HG03469 (cell line): Measurements from ENCODE around the gene ALOXE3.
A peak's percentile ranks its signal among the peaks of the same experiment; 100 is the strongest.

ENCODE experiments used
- ATAC-seq: cut with Tn5 transposase; IDR thresholded peaks from one replicate; pipeline ENCODE4 v1.9.1; 2021; ENCODE audit warnings: mild to moderate bottlenecking, moderate library complexity, moderate number of reproducible peaks; ENCODE audit not compliant: unreplicated experiment

ALOXE3 gene

DNA sequence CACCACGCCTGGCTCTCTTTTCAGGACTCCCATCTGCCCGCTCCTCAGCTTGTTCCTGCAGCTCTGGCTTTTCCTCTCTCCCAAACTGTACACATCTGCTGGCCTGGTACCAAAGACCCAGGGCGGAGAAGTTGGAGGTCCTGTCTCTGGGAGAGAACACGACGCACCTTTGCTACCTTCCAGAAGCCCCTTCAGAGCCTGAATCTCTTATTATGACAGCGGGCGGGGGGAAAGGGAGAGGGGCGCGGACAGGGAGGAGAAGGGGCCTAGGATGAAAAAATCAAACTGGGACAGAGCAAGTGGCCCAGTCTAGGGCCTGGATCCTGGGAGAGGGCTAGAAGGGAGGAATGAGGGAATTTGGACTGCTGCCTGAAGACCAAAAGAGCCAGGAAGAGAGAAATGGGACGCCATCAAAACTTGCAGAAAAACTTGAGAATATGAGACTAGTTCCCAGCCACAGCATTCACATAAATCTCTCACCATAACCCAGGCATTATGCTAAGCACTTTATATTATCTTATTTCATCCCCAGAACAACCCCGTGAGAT is 36.4 kb upstream of the ALOXE3 start:
- no peak for ATAC-seq

DNA sequence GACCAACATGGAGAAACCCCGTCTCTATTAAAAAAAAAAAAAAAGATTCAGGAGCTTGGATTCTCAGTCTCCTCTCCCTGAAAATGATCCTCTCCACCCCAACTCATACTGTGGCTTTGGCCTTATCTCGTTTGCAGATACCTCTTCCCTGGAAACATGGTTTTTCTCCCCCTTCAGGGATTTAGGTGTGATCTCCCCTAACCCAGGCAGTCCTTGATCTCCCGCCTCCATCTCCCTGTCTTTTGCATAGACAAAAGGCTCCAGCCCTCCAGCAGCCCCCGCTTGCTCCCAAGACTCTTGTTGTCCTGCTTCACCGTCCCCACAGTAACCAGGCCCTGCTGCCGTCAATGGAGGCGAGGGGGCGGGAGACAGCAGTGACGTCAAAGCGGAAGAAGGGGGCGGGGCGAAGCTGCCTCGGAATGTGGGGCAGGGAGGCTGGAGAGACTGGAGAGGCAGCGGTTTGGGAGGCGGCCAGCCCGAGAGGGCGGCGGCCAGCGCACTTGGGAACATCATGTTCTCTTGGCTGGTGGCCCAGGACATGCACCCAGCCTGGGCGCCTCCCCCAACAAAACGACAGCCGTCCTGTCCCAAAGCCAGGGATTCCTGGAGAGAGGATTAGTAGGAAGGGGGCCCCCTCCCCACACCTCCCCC is 35.8 kb upstream of the ALOXE3 start:
- no peak for ATAC-seq

DNA sequence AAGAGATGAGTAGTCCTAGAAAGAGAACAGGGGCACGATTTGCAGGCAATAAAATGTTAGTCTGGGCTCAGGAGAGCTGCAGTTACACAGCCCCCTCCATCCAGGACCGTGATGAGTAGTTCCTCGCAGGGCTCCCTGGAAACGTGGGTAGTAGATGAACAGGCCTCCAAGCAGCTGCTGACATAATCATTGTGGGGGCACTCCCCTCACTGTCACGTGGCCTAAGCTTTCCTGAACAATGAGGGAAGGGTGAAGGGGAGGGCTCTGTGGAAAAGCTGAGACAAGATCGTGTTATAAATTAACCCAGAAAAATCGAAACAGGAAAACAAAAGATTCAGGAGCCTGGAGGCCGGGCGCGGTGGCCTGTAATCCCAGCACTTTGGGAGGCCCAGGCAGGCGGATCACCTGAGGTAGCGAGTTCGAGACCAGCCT is 35.2 kb upstream of the ALOXE3 start:
- no peak for ATAC-seq

DNA sequence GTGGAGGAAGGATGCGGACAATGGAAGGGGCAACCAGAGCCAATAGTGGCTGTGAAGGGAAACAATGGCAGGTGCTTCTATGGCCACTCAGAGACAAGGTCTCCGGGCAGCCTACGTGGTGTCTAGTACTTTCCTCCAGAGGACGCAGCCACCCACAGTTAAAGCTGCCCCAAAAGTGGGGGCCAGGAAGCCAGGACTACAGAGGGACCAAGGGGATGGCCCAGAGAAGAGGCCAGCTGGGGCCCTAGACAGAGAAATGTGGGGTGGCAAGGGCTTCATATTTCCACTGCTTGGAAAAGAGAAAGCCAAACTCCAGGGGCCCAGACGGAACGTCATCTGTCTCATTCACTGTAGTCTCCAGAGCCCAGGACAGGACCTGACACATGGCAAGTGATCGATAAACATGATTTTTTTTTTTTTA is 34.7 kb upstream of the ALOXE3 start:
- ATAC-seq, result no peak

DNA sequence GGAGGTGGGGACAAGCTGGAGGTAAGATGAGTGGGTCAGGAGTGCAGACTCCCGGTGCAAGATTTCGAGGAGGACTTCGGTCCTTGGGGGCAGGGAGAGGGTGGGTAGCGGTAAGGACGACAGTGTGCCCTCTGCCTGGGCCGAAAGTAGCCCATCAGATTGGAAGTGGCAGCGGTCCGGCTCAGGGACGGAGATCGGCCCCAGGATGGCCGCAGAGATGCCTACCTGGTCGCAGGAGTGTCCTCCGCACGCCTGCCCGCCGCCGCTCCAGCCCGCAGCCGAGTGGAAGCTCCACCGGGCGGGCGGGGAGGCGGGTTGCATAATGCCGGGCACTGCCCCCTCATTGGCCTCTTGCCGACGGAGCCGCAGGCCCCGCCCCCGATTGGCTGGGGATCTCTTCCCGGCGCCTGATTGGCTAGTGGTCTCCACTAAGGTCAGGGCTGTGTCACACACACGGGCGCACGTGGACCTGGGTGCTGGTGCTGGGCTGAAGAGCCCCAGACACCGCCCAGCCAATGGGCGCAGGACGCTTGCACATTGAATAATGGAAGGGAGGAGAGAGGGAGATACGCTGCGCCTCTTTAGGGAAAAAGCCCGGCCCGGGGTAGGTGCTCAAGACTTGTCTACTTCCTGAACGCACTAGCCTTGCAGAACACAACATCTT is 33.9 kb upstream of the ALOXE3 start, which contains the start of gene PER1:
Gene PER1 (minus strand): TSS at position 293 of the 664 bp plus-strand sequence. CDS start 1,698 bp downstream, outside the sequence.
- ATAC-seq, result no peak

DNA sequence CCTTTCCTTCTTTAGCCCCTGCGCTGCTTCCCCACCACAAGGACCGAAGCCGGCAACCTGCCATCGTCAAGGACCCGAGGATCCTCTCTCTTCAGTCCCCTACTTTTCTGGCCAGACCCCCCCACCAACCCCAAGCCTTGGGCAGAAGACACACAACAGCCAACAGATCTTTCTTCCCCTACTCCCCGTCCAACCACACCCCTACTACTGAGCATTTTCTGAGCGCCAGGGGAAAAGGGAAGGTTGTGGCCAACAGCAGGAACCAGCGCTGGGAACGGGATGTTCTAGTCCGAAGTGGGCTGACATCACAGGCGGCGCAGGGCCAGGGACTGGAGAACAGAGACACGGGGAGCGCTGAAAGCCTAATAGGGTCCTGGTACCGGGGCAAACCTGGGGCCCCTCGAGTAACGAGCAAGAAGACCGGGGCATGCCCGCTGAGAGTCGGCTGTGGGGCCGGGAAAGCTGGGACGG is 33.4 kb upstream of the ALOXE3 start:
- ATAC-seq, result no peak

DNA sequence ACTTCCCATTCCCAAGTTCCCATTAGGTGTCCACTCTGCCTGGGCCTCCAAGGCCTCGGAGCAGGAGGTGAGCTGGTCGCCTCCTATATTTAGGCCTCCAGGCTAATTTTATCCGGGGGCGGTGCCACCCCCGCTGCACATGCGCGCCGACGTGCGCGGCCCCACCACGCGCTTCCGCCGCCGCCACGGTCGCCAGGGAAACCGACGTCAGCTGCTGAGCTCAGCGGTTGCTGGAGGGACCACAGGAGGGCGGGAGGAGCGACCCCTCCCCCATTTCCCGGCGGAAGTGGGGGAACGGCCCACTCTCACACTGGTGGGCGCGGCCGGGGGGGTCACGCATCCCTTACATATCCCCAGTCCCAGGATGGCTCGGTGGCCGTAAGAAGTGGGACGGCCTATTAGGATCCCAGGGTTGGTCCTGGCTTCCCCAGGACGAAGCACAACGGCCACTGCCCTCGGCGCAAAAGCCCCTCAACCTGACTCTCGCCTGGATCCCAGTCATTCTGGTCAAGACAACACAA is 32.9 kb upstream of the ALOXE3 start:
- ATAC-seq, result peak; percentile 32

DNA sequence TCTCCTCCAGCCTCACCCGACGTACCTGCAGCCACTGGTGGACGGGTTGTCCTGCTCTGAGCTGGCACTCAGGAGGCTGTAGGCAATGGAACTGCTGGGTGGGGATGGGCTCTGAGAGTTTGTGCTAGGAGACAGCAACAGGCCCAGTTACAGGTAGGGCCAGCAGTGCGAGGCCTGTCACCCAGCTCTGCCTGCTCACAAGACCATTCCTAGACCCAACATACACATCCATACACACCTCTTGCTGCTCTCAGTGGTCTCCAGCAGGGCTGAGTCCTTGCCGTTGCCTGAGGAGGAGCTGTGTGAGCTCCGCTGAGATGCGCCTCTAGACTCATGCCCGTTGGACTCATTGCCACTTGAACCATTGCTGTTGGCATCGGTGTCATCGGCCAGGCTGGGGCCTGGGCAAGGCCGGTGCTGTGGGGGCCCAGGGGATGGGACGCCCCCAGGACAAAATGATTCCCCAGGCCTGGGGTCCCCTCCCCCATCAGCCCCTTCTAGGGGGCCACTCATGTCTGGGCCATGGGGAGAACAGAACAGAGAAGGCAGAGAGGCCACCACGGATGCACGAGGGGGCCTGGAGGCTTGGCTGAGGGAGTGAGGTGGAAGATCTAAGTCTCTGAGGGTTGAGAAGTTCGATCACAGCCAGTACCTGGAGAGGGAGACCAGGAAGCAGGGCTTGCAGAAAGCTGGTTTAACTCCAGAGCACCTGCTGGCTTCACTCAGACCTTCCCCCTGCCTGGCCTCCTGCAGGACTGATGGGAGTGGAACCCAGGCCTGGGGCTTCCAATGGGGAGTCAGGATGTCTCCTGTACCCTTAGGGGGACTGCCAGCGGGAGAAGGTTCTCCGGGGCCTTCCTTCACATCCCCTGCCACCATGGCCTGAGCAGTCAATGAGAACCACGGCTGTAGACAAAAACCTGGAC is 32.1 kb upstream of the ALOXE3 start:
- ATAC-seq, result no peak

DNA sequence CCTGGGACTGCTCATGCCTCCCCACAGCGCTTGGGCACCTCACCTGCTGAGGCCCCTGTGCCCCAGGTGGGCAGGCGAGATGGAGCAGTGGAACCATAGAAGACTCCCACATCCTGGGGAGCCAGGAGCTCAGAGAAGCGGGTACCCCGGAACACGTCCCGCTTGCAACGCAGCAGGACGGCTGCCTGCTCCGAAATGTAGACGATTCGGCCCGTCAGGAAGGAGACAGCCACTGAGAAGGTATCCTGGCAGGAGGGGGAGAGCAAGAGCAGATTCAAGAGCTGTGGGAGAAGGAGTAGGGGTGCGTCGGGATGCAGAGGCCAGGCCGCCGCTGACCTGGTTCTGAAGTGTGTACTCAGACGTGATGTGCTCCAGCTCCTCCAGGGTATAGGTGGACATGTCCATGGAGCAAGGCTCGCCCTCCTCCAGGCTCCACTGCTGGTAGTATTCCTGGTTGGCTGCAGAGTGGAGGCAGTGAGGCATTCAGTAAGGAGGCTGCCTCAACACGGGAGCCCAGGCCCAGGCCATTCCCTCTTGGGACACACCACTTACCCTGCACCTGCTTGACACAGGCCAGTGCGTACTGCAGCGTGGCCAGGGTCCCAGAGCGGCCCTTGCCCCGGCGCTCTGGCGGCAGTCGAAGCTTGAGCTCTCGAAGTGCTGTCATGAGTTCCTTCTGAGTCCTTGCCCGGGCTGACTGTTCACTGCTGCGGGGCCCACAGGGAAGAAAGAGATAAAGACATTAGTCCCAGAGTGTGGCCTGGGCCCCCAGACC is 31.3 kb upstream of the ALOXE3 start:
- no peak for ATAC-seq

DNA sequence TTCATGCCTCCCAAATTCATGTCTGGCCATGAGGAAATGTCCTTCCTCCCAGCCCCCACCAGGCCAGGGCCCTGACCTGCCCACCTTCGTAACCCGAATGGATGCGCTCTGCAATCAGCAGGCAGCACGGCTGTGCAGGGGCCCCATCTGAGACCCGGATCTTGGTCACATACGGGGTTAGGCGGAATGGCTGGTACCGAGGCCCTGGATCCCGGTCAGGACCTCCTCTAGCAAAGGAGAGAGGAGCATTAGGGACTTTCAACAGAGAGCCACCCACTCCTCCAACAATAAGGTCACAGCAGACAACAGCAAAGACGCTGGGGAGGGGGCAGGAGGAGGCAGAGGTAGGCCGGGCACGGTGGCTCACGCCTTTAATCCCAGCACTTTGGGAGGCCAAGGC is 30.2 kb upstream of the ALOXE3 start:
- no peak for ATAC-seq

DNA sequence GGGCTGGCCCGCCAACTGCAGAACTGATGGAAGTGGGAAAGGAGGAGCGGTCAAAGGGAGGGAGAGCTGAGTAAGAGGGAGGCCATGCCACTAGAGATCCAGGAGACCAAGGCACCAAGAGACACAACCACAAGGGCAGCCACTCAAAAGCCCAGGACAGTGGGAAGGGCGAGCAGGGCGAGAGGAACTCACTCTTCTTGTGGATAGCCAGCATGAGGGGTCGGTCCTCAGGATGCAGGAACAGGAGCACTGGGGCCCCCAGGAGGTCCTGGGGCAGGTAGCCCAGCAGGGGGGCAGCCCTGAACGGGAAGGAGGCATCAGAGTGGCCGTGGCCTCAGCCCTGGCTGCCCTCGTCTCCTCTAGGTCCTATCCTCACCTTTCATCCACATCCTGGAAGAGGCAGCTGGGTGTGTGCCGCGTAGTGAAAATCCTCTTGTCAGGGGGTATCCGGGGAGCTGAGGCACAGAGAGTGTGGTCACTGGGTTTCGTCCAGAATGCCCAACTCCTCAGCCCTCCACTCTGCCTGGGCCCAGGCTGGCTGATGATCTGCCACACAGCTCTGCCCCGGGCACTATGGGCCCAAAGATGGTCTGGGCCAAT is 29.6 kb upstream of the ALOXE3 start:
- ATAC-seq, result no peak

DNA sequence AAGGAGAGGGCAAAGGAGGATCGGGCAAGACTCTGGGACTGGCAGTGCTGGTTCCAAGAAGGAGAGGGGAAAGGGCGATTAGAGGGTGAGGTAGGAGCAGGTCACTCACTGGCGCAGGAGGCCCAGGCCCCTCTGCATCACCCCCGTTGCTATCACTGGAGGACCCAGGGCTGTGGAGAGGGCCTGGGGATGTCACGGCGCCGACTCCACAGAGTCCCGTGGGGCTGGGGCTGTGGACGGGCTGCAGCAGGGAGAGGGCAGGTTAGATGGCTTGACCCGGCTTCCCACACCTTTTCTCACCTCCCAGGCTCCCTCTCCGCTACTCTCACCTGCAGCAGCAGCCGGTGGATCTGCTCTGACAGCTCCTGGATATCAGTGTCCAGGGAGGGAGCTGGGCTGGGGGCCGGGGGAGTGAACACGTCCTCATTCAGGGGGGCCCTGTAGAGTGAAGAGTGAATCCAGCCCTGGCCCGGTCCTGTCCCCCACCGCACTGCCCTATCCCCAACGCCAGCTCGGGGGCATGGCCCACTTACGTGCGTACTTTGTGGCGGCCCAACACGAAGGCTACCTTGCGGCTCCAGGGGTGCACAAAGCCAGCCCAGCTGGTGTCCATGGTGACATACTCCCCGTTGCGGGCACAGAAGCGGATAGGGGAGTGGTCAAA is 29.0 kb upstream of the ALOXE3 start:
- no peak for ATAC-seq

DNA sequence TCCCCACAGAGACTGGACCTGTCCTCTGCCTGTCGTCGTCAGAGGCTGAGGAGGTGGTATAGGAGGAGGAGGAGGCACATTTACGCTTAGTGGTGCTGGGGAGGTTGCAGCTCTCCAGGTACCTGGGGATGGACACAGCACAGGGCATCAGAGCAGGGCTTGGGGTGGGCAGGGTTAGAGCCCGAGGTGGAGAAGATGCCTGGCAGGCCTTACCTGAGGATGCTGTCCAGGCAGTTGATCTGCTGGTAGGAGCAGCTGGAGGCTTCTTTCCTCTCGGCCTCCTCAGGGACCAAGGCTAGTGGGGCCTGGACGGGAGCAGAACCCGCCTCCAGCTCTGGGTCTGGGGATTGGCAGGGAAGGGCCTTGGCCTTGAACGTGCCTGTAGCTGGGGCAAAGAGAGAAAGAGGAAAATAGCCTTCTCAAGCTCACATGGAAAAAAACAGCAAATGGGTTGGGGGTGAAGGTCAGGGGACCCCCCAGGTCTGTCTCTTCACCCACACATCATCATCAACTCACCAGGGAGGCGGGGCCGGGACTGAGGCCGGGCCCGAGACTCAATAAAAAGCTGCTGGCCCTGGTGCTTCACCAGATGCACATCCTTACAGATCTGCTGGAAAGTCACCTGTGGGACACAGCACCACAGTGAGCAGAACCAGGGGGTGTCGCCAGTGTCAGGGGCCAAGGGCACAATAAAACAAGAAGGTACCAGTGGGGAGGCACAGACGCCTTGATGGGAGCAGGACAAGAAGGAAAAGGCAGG is 28.2 kb upstream of the ALOXE3 start:
- ATAC-seq, result no peak

DNA sequence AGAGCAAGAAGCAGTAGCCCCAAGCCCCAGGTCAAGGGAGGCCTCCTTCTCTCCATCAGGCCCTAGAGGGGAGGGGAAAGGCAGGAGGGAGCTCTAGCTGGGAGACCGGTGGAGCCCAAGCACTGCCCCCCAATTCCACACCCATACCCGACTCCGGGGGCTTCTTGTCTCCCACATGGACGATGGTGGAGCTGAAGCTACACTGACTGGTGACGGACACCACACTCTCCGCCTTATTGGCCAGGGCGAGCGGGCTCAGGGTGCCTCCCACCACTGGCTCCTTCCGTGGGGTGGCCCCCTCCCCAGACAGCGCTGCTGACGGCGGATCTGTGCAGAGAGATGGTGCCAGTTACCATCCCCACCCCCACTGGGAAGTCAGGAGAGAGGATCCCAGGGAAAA is 27.5 kb upstream of the ALOXE3 start:
- no peak for ATAC-seq

DNA sequence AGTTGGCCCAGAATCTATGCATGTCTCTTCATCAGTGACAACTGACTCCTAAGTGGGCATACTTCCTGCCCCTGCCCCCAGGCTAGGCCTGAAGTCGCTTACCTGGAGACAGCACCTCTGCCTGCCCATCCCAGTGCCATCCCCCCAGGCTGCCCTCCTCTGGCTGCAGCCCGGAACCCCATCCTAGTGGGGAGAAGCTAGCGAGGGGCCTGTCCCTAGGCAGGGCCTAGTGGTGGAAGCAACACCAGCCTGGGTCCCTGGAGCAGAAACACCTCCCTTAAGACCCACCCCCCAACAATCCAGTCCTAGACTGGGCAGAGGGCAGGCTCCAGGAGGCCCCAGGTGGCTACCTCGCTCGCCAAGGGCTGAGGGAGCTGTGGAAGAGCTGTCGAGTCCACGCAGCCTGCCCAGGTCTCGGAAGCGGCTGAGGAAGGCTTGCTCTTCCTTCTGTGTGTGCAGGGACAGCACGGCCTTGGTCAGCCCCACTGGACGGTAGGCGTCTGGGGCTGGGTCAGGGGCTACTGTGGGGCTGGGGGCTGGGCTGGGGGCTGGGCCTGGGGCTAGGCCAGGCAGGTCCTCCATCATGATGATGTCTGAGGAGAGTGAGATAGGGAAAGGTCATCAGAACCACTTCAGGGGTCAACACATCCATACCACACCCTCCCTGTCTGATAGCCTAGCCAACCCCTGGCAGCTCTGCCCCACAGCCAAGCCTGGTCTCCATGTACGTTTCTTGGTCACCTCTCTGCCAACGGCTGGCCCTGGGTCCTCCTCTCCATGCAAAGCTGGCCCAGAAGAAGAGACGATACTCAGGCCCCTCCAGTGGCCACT is 26.3 kb upstream of the ALOXE3 start:
- no peak for ATAC-seq

DNA sequence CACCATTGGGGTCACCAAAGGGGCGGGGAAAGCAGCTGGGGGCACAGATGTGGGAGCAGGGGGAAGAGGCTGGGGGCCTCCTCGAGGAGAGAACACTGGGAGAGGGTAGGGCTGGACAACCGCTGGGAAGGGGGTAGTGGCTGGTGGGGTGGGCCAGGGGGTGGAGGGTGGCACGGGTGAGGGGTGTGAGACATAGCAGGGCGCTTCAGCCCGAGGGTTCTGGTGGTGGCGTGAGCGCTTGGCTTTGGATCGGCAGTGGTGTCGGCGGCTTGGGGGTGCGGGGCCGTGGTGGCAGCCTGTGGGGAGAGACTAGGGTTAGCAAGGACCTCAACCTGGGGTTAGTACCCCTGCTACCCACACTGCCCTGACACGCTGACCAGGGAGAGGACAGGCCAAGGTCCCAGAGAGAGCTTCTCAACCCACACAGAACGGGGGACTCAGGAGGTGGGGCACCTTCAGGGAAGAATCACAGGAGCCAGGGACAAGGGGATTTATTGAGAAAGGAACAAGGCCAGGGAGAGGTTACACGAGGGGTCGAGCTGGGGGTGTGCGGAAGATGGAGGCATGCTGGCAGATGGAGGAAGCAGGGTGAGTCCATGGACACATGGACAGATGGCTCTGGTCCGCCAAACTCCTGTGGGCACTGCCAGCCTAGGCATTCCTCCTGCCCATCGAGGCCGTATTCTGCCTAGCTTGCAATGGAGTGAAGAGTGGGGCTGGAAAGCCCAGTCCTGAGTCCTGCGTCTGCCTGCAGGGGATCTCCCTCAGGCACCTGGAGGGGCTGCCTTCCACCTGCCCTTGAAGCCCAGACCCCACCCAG is 25.5 kb upstream of the ALOXE3 start:
- no peak for ATAC-seq
